IPS DF 4.7 (cell line): ENCODE data around the gene TAS1R2.

Experiments
- DNase-seq: peaks from one replicate; pipeline ENCODE4 v3.0.0-alpha.2; 2013; ENCODE audit warnings: low spot score; ENCODE audit errors: extremely low read depth

TAS1R2 gene

GRCh38 chr1:18803151-18803791, 56.2 kb downstream of the TAS1R2 start:
- DNase-seq: no peak

DNA sequence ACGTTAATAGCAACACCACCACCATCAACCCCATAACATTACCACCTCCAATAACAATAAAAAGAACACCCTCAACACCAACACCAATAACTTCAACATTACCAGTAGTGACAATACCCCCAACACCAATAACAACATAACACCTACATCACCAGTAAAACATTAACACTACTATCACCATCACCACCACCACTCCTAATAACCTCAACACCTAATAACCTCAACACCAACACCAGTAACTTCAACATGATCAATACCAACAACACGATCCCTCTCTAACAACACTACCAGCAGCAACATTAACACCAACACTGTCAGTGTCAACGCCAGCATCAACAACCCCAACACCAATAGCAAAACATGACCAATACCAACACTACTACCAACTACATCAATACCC, 57.2 kb downstream of the TAS1R2 start:
- DNase-seq: no peak

GRCh38 chr1:18800258-18800657, 59.2 kb downstream of the TAS1R2 start:
- DNase-seq: no peak

DNA sequence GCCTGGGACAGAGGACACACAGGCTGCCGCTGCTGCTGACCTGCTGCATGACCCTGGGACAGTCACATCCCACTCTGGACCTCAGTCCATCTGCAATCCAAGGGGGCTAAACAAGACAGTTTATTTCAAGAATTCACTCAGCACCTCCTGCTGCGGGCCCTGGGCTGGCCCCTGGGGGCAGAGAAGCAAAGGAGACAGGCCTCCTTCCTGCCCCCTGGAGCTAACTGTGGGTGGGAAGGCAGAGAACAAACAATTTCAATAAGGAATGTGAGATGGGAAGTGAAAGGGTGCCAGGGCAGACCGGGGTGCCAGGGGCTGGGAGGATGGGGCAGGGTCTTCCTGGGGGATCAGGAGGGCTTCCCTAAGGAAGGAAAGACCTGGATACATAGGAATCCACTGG, 60.0 kb downstream of the TAS1R2 start:
- DNase-seq: no peak

- no peak for DNase-seq
Observed at GRCh38 chr1:18798946-18799345, 60.5 kb downstream of the TAS1R2 start.

GRCh38 chr1:18798533-18798932, 60.9 kb downstream of the TAS1R2 start:
- DNase-seq: no peak

GRCh38 chr1:18796950-18797349, 62.5 kb downstream of the TAS1R2 start:
- no peak for DNase-seq

GRCh38 chr1:18795002-18795689, 64.3 kb downstream of the TAS1R2 start:
- no peak for DNase-seq

DNA sequence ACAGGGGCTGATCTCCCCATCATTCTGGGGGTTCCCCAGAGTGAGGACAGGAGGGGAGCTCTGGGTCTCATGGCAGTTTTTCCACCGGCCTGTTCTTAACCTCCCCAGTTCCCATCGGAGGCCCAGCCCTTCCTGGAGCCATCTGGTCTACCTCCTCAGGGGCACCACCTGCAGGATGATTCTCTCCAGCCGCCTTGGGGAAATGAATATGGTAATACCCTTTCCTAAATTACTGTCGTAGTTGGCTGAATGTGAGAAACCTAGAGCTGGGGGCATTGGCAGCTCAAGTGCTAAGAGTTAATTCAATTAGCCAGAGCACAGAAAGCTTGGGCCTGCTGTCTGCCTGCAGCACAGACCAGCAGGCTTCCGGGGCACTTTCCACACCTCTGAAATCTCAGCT, 64.9 kb downstream of the TAS1R2 start:
- peak; percentile 30 for DNase-seq

DNA sequence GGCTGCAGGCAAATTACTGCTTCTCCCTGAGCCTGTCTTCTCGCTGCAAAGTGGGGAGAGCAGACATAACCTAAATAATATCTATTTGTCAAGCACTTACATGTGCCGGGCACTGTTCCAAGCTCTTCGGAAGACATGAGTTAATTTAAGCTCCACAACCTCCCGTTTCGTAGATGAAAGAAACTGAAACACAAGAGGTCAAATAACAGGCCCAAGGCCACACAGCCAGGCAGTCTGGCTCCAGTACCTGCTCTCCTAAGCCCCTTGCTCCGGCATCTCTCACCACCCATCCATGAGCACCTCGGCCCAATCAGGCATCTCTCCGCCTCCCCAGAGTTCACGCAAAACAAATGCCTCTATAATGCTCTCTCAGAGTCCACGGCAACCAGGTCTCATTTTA, 65.4 kb downstream of the TAS1R2 start:
- DNase-seq: no peak

DNA sequence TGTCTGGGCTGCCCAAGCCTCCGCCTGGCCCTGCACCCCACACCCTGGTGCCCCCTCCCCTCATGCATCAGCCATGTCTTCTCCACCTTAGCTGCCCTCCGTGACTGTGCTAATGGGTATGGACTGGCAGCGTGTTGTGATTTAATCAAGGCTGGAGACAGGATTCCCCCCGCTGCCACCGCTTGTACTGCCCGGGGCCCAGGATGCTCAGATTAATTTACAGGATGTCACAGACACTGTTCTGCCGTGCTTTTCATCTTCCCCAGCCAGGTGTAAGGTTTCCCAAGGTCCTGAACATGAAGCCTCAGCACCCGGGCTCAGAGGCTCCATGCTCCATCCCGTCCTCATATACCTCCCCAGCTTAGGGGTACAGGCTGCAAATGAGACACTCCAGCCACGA, 66.3 kb downstream of the TAS1R2 start:
- no peak for DNase-seq

DNA sequence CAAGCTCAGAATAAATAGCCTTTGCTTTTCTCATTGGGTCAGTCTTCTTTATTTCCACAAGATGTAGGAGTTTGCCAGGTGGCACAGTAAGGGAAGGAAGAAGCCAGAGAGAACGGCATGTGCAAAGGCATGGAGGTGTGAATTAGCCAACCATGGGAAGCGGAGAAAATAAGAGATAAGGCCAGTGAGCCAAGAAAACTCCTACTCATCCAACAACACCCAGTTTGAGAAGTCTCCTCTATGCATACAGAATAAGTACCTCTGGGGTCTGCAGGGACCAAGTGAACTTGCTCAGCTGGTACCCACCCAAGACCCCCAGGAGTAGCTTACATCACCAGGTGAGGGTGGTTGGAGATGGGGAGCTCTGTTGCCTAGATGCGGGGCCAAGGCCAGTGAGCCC, 66.7 kb downstream of the TAS1R2 start:
- no peak for DNase-seq
